ENCODE data around the gene ELF1.
"Not testable (repeated sequence)": the region's sequence is repeated elsewhere in the genome, so short reads cannot be mapped to it uniquely, and the experiment has no call there.

Gene ELF1

GRCh38 chr13:40895227-40896184 lies 123.6 kb downstream of the ELF1 start:
- DNase-seq: peak in 1 of 58 donors; percentile 40

DNA sequence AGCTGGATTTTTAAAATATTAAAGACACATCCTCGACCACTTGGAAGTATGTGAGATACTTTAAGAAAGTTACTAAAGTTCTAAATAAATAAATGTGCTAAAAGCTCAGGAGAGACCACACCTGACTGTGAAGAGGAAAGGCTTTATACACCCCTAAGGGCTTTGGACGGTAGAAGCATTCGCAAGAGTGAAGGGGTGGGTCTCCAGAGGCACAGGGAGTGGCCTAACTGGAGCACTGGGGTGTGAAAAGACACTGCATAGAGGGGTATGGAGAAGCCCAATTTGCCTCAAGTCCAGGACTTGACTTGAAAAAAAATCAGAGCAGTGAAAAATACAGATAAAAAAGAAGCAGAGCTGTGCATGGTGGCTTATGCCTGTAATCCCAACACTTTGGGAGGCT lies 125.5 kb downstream of the ELF1 start:
- DNase-seq: not testable (repeated sequence)

DNA sequence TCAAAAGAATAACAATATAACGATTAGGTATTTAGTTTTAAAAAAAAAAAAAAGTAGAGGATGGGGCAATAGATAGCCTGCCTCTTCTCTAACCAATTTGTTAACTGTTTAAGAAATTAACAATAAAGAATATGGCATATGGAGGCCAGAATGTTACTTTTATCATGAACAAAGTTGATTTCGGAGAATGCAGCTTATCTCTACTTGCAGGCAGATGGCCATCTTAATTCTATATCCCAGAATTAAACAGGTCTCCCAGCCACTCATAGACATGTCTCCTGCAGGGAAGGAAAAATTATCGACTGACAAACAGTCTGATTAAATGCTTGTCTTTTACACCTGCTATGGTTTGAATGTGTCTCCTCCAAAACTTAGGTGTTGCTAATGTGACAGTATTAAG lies 133.1 kb downstream of the ELF1 start:
- no peak for DNase-seq

- DNase-seq: not testable (repeated sequence)
Measured at GRCh38 chr13:40884175-40884574, 134.9 kb downstream of the ELF1 start.

Measured in anterior cingulate cortex (tissue), 58 donors.